Measurements from ENCODE around the gene CCDC120.

CCDC120 gene

DNA sequence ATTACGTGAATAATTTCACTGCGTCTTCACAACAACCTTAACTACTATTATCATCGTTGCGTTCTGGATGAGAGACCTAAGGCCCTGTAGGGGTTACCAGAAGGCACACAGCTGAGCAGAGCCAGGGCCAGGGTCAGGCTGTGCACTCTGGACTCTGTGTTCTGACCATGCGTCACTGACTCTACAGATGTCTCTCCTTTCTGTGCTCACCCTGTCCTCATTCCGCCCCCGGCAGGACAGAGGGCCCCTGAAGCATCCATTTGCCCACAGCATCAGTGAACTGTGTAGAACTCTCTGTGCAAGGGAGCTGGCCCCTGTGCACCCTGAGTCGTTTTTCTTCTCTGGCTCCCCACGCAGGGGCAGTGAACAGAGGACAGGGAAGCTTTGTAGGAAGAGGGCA lies 43.4 kb downstream of the CCDC120 start:
- DNase-seq, result no peak

GRCh38 chrX:49103637-49104036 lies 44.8 kb downstream of the CCDC120 start:
- DNase-seq, result peak; percentile 15

DNA sequence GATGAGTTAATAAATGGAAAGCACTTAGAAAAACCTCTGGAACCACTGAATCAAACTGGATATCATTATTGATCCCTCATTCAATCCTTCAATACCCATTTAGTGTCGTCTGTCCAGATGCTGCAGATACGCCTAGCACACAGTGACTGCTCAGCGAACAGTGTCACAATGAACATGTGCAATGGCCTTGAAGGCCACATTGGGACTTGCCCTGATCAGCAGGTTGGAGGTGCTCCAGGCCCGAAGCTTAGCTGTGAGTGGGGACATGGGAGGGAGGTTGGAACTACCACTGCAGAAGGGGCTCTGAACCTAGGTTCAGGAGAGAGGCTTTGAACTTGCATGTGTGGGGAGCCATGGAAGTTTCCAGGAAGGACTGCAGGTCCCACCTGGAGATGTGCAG lies 47.5 kb downstream of the CCDC120 start:
- no peak for DNase-seq

DNA sequence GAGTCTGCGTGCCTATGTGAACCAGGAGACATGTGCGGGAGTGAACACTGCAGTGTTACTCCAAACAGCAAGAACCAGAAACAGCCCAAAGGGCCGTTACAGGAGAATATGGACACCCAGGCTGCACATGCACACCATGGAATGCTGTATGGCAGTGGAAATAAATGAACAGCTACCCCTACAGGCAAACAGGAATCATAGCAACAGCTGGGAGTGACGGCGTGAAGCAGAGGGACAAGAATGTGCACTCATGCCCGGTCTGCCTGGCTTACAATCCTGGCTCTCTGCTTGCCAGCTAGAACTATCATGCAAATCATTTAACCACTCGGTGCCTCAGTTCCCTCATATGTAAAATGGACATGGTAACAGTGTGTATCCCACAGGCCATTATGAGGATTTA lies 48.1 kb downstream of the CCDC120 start:
- peak; percentile 67 for DNase-seq

- DNase-seq, result no peak
Measured at GRCh38 chrX:49108641-49109040, 49.8 kb downstream of the CCDC120 start.

DNA sequence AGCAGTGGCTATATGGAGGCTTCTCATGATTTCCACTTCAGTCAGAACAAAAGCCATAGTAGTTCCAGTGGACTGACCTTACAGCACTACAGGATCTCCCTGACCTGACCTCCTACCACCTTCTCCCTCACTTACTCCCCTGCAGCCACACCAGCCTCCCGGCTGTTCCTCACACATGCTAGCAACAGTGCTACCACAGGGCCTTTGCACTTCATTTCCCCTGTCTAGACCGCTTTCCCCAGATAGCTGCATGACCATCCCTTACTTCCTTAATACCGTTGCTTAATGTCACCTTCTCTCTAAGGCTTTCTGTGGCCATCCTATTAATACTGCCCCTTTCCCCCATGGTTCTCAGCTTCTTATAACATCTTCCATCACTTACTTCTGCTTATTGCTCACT lies 51.6 kb downstream of the CCDC120 start:
- DNase-seq, result no peak

- DNase-seq, result no peak
Measured at GRCh38 chrX:49111791-49112190, 53.0 kb downstream of the CCDC120 start.

GRCh38 chrX:49116076-49116475 lies 57.3 kb downstream of the CCDC120 start:
- DNase-seq, result no peak

GRCh38 chrX:49116716-49117115 lies 57.9 kb downstream of the CCDC120 start:
- no peak for DNase-seq

DNA sequence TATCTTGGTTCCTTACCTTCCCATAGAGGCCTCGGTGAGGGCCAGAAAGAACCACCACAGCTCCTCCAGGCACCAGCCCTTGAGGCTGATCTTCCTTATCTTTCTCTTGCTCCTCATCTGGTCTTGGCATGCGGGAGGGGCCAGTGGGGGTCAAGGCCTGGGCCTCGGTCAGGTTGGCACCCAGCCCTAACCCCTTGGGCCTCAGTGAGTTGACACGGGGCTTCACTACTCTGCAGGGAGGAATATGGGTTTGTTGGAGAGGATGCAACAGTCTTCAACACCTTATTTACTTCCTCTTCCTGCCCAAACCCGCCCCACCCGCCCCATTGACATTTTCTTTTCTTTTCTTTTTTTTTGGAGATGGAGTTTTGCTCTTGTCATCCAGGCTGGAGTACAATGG lies 58.8 kb downstream of the CCDC120 start:
- DNase-seq, result no peak

All from DMS53 (cell line).